ENCODE data around the gene GPSM1.

The GPSM1 gene, protein sequence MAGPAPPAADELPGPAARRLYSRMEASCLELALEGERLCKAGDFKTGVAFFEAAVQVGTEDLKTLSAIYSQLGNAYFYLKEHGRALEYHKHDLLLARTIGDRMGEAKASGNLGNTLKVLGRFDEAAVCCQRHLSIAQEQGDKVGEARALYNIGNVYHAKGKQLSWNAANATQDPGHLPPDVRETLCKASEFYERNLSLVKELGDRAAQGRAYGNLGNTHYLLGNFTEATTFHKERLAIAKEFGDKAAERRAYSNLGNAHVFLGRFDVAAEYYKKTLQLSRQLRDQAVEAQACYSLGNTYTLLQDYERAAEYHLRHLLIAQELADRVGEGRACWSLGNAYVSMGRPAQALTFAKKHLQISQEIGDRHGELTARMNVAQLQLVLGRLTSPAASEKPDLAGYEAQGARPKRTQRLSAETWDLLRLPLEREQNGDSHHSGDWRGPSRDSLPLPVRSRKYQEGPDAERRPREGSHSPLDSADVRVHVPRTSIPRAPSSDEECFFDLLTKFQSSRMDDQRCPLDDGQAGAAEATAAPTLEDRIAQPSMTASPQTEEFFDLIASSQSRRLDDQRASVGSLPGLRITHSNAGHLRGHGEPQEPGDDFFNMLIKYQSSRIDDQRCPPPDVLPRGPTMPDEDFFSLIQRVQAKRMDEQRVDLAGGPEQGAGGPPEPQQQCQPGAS

GRCh38 chr9:136327304-136327974 is at the start of gene GPSM1:
Gene GPSM1 (plus strand): TSS chr9:136327539. CDS start chr9:136327696, 157 bp downstream.
- peak; percentile 51 for DNase-seq

GRCh38 chr9:136277746-136278145 is 49.6 kb upstream of the GPSM1 start:
- DNase-seq = no peak

- DNase-seq = no peak
These were observed 49.1 kb upstream of the GPSM1 start for GRCh38 chr9:136278221-136278620.

DNA sequence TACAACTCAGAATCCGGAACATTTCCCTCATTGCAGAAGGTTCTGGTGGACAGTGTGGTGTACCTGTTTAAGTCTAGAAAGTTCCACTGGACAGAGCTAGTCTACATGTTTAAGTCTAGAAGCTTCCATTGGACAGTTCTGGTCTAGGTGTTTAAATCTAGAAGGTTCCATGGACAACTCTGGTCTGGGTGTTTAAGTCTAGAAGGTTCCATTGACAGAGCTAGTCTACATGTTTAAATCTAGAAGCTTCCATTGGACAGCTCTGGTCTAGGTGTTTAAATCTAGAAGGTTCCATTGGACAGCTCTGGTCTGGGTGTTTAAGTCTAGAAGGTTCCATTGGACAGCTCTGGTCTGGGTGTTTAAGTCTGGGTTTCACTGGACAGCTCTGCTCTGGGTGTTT is 48.4 kb upstream of the GPSM1 start:
- DNase-seq = no peak

GRCh38 chr9:136279471-136279870 is 47.9 kb upstream of the GPSM1 start:
- no peak for DNase-seq

- DNase-seq = no peak
These were observed 46.6 kb upstream of the GPSM1 start for GRCh38 chr9:136280535-136281315.

- DNase-seq = no peak
These were observed 45.7 kb upstream of the GPSM1 start for GRCh38 chr9:136281421-136282271.

DNA sequence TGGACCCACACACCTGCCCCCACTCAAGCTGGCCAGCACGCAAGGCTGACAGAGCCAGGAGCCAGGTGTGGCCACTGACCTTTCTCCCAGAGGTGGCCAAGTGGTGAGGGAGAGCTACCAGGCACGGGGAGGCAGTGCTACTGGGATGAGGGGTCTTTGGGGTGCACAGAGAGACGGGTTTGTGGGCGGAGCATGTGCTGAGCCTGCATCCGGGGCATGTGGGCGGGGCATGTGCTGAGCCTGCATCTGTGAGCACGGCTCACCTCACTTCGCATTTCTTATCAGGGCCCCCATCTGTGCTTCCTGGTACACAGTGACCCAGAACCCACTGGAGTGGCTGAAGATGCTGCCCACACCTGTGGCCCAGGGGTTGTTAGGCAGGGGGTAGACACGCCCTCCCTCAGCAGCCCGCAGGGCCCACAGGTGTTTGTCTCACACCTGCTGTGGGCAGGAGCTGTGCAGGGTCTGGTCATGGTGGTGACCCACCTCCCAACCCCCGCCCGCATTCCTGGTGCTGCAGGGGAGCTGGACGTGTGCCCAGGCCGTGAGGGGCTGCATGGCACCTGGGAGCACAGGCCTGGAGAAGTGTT is 45.0 kb upstream of the GPSM1 start:
- DNase-seq = peak; percentile 14

GRCh38 chr9:136283291-136284235 is 43.8 kb upstream of the GPSM1 start:
- peak; percentile 77 for DNase-seq

GRCh38 chr9:136284311-136284710 is 43.0 kb upstream of the GPSM1 start:
- DNase-seq = no peak

DNA sequence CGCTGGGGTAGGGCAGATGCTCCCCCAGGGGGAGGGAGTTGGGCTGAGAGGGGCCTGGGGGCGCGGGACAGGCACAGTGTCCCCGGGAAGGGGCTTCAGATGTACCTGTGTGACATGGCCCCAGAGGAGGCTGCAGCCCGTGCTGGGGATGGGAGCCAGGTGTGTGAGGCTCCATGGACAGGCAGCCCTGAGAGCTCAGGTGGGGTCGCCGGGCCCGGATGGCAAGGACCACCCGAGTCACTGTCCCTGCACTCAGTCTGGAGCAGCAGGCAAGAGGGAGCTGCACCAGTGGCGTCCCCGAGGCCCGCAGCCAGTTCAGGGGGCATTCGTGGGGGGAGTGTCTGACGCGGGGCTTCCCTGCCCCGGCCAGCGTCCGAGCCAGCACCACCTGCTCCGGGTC is 42.4 kb upstream of the GPSM1 start:
- no peak for DNase-seq

DNA sequence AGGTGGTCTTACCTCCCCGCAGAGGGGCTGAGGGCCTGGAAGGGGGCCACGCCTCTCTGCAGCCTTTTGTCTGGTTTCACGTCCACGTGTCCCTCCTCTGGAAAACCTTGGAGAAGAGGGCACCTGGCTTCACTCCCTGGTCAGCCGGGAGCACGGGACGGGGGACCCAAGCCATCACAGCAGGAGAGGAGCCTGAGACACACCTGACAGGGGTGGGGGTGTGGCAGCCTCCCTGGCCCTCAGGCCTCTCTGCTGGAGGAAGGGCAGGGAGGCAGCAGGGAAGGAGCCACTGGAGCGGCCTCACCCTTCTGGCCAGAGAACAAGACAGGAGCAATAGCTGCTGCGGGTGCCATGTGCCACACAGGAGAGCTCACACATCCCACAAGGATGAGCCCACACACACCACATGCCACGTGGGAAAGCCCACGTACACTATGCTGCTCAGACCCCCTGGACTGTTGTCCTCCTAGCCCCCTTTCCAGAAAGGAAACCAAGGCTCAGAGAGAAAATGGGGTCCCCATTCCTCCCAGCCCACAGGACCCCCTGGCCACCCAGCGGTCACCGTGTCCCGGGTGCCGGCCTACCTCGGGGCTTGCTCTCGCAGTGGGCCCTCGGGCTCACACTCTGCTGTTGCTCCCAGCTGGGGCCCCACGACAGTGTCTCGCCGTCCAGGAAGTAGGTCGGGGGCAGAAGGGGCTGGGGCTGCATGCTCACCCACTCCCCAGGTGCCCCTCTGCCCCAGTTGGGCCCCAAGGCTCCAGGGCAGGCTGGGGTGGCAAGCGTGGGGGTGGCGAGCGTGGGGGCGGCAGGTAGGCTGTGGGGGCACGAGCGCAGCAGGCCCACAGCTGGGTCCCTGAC is 41.6 kb upstream of the GPSM1 start:
- no peak for DNase-seq

GRCh38 chr9:136286359-136286986 is 40.9 kb upstream of the GPSM1 start:
- DNase-seq = no peak

DNA sequence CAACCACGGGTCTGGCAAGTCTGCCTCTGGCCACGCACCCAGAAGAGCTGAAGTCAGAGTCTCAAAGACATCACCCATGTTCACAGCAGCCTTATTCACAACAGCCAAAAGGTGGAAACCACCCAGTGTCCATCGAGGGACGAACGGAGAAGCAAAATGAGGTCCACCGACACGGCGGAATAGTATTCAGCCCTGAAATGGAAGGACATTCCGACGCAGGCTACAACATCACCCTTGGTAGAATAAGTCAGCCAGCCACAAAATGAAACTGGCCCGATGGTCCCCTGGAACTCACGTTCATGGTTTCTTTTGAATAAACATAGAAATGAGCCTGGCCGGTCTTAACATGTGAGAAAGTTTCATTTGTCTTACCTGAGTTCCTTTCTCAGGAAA is 40.4 kb upstream of the GPSM1 start:
- no peak for DNase-seq

- no peak for DNase-seq
These were observed 39.2 kb upstream of the GPSM1 start for GRCh38 chr9:136287960-136288753.

DNA sequence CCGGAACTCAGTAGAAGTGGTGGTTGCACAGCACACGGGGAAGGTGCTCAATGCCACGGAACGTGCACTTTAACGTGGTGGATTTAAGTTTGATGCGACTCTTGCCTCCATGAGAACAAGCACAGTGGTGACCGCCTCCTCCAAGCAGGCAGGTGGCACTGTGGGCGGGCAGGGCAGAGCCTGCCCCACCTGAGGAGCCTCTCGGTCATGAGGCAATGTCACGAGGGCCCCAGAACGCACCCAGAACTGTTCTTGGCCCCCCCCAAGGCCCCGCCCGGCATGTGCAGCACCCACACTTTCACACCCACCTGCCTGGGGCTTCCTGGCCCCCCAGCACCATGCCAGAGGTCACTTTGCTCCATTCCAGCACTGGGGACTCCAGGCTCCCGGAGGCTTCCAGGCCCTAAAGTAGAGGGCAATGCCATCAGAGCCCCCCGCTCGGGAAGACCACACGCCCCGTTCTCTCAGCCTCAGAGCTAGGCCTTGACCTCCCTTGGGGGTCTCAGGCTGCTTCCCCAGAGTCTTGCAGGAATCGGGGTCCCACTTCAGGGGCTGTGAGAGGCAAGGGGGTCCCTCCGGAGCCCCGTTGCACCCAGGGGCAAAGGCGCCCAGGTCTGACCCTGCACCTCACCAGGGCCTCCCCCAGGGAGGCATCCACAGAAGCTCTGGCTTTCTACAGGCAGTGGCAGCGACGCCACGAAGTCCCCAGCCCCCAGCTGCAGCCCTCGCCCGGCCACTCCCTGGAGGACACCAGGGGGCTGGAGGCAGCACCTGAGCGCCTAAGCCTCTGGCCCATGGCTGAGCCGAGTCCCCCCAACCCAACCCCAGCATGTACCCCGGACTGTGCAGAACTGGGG is 37.5 kb upstream of the GPSM1 start:
- no peak for DNase-seq

GRCh38 chr9:136290508-136291000 is 36.8 kb upstream of the GPSM1 start:
- no peak for DNase-seq

All from NCI-H2171 (cell line).